NB4 (cell line): Measurements from ENCODE around the gene IQGAP3.
A peak's percentile ranks its signal among the peaks of the same experiment; 100 is the strongest.

Experiments
- DNase-seq: peaks from one replicate; pipeline ENCODE4 v3.0.0; 2010; ENCODE audit warnings: low read depth
- H3K4me3 ChIP-seq: one replicate; pipeline ENCODE4 v1.5.1; 2011; ENCODE audit warnings: mild to moderate bottlenecking, low read depth, low read length, moderate library complexity
- CTCF ChIP-seq: IDR thresholded peaks from one replicate; pipeline ENCODE4 v1.5.1; 2012; ENCODE audit warnings: low read depth, low read length
- MAX ChIP-seq: IDR thresholded peaks from 2 replicates; pipeline ENCODE4 v1.6.1; 2011; ENCODE audit warnings: low read depth, low read length
- MYC ChIP-seq: IDR thresholded peaks from 2 replicates; pipeline ENCODE4 v1.6.1; 2011; ENCODE audit warnings: low read depth, low read length
- POLR2A ChIP-seq: IDR thresholded peaks from 2 replicates; pipeline ENCODE4 v1.6.1; 2011; ENCODE audit warnings: mild to moderate bottlenecking; ENCODE audit not compliant: insufficient read length; ENCODE audit errors: extremely low read depth

Gene IQGAP3

GRCh38 chr1:156579472-156579871 lies 7.1 kb upstream of the IQGAP3 start, which contains the start of gene TTC24:
Gene TTC24, plus strand, starts transcription at chr1:156579723. Its CDS starts 1,642 bp downstream, at chr1:156581365.
- DNase-seq: no peak
- no peak within 1 kb of the TSS for H3K4me3 ChIP-seq
- TF ChIP-seq POLR2A (no peak), MYC (no peak), CTCF (no peak)

GRCh38 chr1:156578055-156578454 lies 5.7 kb upstream of the IQGAP3 start:
- no peak for TF ChIP-seq MAX
- TF ChIP-seq POLR2A: no peak
- no peak for TF ChIP-seq CTCF
- TF ChIP-seq MYC: no peak
- no peak for DNase-seq
- no peak overlapping the region for H3K4me3 ChIP-seq

- H3K4me3 ChIP-seq: no peak overlapping the region
- DNase-seq: no peak
- TF ChIP-seq MYC (no peak), CTCF (no peak), MAX (no peak), POLR2A (no peak)
Measured at GRCh38 chr1:156577550-156577949, 5.2 kb upstream of the IQGAP3 start.

- TF ChIP-seq MYC: no peak
- no peak for TF ChIP-seq MAX
- TF ChIP-seq CTCF: no peak
- no peak for TF ChIP-seq POLR2A
- DNase-seq: no peak
- no peak overlapping the region for H3K4me3 ChIP-seq
Measured at GRCh38 chr1:156574039-156574633, 1.8 kb upstream of the IQGAP3 start.

- no peak for DNase-seq
- TF ChIP-seq CTCF (no peak), MYC (no peak), MAX (no peak), POLR2A (no peak)
- H3K4me3 ChIP-seq: peak overlapping the region; percentile 73
Measured at GRCh38 chr1:156572663-156573018, 276 bp upstream of the IQGAP3 start.
